ENCODE data around the gene MED25. TPM values are rescaled to one million over a fixed set of nuclear protein-coding genes. Genes with fewer than 3 reads are reported as not detected.

MED25 gene
- total RNA-seq, 4 donors from 2014 or later, result 14.4 to 32.2 (median 19.6) TPM

DNA sequence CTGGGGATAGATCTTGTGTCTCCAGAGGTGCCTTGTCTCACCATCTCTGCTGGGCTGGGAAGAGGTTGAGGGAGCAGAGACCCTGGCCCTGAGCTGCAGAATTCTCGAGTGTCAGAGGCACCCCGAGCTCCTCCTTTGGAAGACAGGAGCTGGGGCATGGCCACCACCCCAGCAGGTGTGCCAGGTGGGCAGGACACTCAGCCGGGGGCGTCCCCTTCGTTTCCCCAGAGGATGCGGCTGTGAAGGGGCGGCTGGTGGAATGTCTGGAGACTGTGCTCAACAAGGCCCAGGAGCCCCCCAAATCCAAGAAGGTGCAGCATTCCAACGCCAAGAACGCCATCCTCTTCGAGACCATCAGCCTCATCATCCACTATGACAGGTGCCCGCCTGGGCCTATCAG, 19.5 kb upstream of the MED25 start:
- no peak for DNase-seq (ENCODE audit: low spot score)
- TF ChIP-seq, protein P1, sequence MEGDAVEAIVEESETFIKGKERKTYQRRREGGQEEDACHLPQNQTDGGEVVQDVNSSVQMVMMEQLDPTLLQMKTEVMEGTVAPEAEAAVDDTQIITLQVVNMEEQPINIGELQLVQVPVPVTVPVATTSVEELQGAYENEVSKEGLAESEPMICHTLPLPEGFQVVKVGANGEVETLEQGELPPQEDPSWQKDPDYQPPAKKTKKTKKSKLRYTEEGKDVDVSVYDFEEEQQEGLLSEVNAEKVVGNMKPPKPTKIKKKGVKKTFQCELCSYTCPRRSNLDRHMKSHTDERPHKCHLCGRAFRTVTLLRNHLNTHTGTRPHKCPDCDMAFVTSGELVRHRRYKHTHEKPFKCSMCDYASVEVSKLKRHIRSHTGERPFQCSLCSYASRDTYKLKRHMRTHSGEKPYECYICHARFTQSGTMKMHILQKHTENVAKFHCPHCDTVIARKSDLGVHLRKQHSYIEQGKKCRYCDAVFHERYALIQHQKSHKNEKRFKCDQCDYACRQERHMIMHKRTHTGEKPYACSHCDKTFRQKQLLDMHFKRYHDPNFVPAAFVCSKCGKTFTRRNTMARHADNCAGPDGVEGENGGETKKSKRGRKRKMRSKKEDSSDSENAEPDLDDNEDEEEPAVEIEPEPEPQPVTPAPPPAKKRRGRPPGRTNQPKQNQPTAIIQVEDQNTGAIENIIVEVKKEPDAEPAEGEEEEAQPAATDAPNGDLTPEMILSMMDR (IDR thresholded peaks at IDR 0.05), result no peak
- ATAC-seq (ENCODE audit: low FRiP score), result no peak

DNA sequence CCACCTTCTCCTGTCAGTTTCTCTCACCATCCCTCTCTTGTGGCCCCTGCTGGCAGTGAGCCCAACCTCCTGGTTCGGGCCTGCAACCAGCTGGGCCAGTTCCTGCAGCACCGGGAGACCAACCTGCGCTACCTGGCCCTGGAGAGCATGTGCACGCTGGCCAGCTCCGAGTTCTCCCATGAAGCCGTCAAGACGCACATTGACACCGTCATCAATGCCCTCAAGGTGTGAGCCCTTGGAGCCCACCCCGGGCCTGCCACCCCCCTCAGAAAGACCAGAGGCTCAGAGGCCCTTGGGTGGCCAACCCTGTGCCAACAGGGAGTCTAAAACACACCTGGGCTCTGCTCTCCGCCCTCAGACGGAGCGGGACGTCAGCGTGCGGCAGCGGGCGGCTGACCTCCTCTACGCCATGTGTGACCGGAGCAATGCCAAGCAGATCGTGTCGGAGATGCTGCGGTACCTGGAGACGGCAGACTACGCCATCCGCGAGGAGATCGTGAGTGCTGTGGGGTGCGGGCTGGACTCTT, 18.8 kb upstream of the MED25 start:
- TF ChIP-seq, protein P1 (IDR thresholded peaks at IDR 0.05), result no peak

DNA sequence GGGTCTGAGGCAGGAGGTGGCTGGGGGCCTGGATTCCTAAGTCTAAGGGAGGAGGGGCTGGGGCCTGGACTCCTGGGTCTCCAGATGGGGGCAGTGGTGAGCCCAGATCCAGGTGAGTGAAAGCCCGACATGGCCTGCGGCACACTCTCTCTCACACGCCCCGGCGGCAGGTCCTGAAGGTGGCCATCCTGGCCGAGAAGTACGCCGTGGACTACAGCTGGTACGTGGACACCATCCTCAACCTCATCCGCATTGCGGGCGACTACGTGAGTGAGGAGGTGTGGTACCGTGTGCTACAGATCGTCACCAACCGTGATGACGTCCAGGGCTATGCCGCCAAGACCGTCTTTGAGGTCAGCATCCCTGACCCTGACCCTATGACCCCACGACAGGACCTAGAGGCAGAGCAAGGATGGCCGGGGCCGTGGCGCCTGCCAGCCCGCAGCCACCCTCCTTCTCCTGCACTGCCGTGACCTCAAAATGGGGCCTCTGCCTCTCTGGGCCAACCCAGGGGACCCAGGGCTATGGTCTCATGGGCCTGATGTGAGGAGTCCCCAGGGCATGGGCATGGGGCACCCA, 18.2 kb upstream of the MED25 start:
- no peak for ATAC-seq (ENCODE audit: low FRiP score)
- no peak for DNase-seq (ENCODE audit: low spot score)
- TF ChIP-seq, protein P1 (IDR thresholded peaks at IDR 0.05), result no peak

More for the DNA sequence above, 18.8 kb upstream of the MED25 start:
- DNase-seq (ENCODE audit: low spot score), result no peak
- ATAC-seq (ENCODE audit: low FRiP score), result no peak

DNA sequence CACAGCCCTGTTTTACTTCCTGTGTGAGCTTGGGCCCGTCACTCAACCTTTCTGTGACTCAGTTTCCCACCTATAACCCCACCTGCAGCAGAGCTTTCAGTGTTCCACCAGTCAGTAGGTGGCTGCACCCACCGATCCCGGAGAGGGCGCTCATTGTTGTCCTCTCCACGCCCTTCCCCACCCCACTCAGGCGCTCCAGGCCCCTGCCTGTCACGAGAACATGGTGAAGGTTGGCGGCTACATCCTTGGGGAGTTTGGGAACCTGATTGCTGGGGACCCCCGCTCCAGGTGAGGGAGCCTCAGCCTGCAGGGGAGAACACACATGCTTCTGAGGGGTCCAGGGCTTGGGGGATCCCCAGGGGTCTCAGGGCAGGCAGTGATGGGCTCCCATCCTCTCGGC, 17.3 kb upstream of the MED25 start:
- DNase-seq (ENCODE audit: low spot score), result no peak
- TF ChIP-seq, protein P1 (IDR thresholded peaks at IDR 0.05), result no peak
- no peak for ATAC-seq (ENCODE audit: low FRiP score)

DNA sequence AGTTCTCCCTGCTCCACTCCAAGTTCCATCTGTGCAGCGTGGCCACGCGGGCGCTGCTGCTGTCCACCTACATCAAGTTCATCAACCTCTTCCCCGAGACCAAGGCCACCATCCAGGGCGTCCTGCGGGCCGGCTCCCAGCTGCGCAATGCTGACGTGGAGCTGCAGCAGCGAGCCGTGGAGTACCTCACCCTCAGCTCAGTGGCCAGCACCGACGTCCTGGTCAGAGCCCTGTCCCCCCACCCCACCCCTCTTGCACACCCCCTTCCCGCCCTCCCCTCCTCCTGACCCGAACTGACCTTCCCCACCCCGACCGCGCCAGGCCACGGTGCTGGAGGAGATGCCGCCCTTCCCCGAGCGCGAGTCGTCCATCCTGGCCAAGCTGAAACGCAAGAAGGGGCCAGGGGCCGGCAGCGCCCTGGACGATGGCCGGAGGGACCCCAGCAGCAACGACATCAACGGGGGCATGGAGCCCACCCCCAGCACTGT, 16.6 kb upstream of the MED25 start:
- ATAC-seq (ENCODE audit: low FRiP score), result no peak

DNA sequence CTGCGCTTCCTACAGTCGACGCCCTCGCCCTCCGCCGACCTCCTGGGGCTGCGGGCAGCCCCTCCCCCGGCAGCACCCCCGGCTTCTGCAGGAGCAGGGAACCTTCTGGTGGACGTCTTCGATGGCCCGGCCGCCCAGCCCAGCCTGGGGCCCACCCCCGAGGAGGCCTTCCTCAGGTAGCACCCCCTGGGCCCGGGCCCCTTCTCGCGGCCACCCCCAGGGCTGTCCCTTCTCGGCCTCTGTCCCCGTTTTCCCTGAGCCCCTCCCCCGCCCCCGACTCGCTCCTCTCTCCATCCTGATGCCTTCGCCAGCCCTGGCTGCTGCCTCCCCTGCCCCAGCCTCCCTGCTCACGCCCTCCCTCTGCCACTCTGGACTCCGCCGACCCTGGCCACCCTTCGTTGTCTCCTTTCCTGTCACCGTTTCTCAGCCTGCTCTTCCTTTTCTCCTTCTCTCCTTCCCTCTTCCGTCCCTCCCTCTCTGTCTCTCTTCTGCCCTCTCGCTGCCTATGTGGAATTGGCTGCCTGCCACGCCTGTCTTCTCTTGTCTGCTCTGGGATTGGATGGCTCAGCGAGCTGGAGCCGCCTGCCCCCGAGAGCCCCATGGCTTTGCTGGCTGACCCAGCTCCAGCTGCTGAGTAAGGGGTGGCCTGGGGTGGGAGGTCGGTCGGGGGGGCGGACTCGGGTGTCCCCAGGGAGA, 16.0 kb upstream of the MED25 start:
- ATAC-seq (ENCODE audit: low FRiP score) (peak; percentile 72), DNase-seq (ENCODE audit: low spot score) (peak; percentile 93)
- TF ChIP-seq, protein P1 (IDR thresholded peaks at IDR 0.05), result no peak

More for the DNA sequence above, 16.6 kb upstream of the MED25 start:
- TF ChIP-seq, protein P1 (IDR thresholded peaks at IDR 0.05), result no peak
- no peak for DNase-seq (ENCODE audit: low spot score)

Data from omental fat pad (tissue), 4 donors.